Measurements from ENCODE around the gene FILIP1L.

Gene FILIP1L

DNA sequence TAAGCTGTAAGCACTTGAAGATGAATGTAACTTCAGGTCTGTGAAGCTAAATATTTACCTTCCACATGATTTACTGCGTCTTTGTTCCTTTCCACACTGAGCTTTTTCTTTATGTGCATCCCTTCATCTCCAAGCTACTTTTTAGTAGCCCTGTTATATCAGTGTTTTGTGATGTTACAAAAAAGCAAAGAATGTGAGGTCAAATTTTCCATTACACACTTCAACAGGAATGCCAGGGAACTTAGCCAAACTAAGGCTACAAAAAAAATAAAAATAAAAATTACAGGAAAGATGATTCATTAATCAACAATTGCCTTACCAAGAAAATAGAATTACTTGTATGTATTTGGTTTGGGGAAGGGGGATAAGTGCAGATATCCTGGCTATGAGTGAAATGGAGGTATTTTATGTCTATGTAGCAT lies 73.0 kb downstream of the FILIP1L start:
- no peak for TF ChIP-seq ZNF274 (IDR thresholded peaks at IDR 0.05; ENCODE audit: low read depth, low read length)
- no peak overlapping the region for H3K4me3 ChIP-seq (ENCODE audit: low read length)

DNA sequence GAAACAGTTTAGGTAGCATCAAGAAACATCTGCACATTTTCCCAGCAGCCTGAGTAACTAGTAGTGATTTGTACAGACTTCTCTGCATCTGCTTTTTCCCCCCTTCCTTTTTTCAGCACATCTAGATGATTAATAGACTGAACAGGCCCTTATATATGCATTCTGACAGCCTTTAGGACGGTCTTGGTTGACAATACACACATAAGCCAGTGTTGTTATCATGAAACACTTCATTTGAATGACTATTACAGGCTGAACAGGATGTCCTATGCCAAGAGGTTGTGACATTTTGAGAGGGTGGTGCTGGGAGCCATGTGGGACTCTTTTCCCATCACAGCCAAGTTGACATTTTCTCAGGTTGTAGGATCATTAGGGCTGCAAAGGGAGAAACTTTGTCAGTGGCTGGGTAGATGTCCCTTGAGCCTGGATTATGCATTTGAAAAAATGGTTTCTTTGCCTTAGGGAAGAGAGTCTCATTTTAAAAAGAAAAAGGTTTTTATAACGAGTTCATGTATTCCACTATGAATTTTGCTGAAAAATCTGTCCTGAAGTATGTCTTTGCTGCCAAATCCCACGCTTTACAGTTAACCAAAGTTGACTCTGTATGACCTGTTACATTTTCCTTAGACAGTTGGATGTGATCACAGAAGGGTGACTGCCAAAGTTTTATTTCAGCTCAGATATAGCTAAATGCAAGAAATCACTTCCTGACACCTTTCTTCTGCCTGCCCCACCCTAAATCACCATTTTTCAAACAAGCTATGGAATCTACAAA lies 73.7 kb downstream of the FILIP1L start:
- H3K4me3 ChIP-seq (ENCODE audit: low read length), result no peak overlapping the region
- no peak for TF ChIP-seq ZNF274 (IDR thresholded peaks at IDR 0.05; ENCODE audit: low read depth, low read length)

DNA sequence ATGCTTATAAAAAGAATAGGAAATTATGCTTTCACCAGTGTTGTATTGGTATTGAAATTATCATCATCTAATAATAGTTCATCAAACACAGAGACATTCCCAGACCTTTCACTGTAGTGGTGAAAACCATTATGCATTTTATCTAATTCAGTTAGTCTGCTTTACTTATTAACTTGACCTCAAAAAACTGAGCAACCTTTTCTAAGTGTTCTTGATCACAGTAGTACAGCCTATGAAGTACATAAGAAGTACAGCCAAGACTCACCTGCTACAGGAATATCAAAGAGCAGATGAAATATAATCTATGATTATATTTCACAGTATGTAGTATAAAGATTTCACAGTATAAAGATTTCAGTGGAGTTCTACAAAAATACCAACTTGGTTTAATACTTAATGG lies 75.2 kb downstream of the FILIP1L start:
- H3K4me3 ChIP-seq (ENCODE audit: low read length), result no peak overlapping the region
- no peak for TF ChIP-seq ZNF274 (IDR thresholded peaks at IDR 0.05; ENCODE audit: low read depth, low read length)

DNA sequence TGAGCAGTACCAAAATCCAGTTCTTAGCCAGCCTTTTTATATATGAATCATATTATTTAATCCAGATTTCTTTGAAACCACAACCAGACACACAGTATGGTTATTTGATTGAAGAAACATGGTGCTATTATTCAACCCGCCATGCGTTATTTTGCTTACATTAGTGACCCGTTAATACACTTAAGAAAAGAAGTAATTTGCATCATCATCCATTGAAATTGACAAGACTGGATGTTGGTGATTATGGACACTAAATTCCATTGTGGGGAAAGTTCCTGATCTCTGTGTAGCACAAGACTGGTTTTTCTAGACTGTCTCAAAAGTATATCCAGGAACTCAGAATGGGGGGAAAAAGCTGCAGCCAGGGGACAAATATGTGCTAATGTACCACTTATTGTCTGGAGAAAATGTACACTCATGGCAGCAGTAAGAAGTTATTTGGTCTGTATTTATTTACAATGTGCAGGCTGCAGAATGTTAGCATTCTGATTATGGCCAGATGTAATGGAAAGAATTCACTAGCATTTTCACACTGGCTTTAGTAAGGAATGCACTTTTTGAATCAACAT lies 80.3 kb downstream of the FILIP1L start:
- no peak for TF ChIP-seq ZNF274 (IDR thresholded peaks at IDR 0.05; ENCODE audit: low read depth, low read length)

DNA sequence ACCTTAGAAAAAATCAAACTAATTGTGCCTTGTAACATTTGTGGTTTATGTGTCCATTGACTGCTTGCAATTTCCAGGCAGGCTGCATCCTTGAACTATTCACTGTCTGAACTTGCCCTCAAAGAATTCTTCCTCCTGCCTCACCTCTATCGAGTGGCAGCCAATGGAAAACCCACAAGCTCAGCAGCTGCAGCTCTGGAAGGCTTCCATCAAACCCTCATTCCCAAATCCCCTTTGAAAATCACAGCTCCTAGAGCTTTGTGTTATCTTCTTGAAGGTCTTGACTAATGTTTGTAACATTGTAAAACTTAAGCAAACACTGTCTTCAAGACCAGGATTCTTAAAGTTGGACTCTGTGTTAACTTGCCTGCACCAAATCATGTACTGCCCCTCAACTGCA lies 81.1 kb downstream of the FILIP1L start:
- no peak overlapping the region for H3K4me3 ChIP-seq (ENCODE audit: low read length)
- TF ChIP-seq ZNF274 (IDR thresholded peaks at IDR 0.05; ENCODE audit: low read depth, low read length), result no peak

More for the DNA sequence above, 80.3 kb downstream of the FILIP1L start:
- no peak overlapping the region for H3K4me3 ChIP-seq (ENCODE audit: low read length)

DNA sequence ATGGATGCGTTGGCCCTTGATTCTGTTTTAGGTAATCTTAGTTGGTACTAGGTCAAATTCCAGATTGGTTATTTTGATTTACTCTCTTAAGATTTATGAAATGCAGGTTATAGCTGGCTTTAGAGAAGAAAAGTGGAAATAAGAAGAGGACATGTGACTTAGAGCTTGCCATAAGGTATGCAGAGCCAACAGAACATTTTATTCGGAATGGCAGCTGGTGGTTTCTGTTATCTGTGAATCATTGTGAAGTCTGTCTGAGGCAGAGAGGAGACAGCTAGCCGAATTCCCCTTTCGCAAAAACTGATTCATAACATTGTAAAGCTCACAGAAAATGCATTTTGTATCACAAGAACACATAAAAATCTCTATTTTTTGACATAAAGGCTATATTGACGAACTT lies 82.1 kb downstream of the FILIP1L start:
- no peak for TF ChIP-seq ZNF274 (IDR thresholded peaks at IDR 0.05; ENCODE audit: low read depth, low read length)
- no peak overlapping the region for H3K4me3 ChIP-seq (ENCODE audit: low read length)

DNA sequence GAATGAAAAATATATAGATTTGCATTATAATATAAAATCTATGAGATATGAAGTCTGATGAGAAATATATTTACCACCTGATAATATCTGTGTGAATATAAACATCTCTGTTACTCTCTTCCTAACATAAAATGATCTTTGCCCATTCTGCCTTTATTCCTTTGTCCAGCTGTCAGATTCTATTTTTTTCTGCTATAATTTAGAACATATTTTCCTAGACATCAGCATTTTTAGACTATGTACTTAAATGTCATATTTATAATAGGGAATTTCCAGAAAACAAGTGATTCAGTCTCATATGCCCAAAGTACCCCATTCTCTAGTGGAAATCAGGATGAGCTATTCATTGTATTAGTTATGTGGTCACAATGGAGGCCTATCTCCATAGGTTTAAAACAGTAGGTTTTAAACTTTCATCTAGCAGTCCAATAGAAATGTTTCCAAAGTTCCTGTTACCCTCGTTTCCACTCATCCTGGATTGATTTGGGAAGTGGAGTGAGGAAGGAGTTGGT lies 83.3 kb downstream of the FILIP1L start:
- TF ChIP-seq ZNF274 (IDR thresholded peaks at IDR 0.05; ENCODE audit: low read depth, low read length), result no peak
- no peak overlapping the region for H3K4me3 ChIP-seq (ENCODE audit: low read length)

DNA sequence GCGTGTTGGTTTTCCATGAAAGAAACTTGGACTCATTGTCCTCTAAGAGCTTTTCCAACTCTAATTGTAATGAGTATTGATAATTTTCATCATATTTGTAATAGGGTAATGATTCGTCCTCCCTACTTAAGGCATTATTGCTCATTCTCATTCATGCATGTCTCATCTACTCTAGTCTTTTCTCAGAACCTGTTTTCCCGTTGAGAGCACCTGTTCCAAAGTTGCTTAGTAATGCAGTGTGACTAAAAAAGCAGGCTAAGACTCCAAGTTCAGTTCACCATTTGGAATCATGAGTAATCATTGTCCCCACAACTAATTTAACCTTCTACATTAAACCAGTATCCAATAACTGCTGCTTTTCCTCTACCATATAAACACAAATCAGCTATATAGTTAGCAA lies 84.0 kb downstream of the FILIP1L start:
- H3K4me3 ChIP-seq (ENCODE audit: low read length), result no peak overlapping the region
- TF ChIP-seq ZNF274 (IDR thresholded peaks at IDR 0.05; ENCODE audit: low read depth, low read length), result no peak

DNA sequence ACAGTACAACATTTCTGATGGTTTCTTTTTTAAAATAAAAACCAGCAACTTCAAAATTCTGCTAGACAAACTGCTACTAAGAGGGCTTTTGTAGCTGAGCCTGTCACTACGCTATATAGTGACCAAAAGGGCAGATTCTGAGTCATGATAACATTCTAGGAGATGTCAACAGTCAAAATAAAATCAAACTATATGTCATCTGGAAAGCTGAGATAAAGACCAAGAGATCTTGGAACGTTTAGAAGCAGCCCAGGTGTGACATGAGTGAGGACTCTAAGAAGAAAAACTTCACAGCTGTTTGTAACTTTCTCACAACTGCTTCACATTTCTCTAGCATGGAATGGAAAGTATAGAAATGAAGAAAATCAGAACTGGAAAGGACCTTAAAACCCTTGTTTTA lies 84.6 kb downstream of the FILIP1L start:
- no peak overlapping the region for H3K4me3 ChIP-seq (ENCODE audit: low read length)
- TF ChIP-seq ZNF274 (IDR thresholded peaks at IDR 0.05; ENCODE audit: low read depth, low read length), result no peak

DNA sequence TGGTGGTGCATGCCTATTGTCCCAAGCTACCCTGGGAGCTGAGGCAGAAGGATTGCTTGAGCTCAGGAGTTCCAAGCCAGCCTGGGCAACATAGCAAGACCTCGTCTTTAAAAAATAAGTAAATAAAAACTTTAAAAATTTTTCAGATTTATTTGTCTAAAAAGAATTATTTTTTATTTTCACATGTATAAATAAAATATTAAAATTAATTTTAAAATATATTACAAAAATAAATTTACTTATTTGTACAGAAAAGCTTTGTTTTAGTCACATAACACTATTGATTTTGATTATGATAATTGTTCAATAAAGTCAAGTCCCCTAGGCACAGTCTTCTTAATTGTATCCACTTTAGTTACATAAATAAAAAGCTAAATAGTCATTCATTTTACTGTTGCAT lies 85.2 kb downstream of the FILIP1L start:
- TF ChIP-seq ZNF274 (IDR thresholded peaks at IDR 0.05; ENCODE audit: low read depth, low read length), result no peak
- H3K4me3 ChIP-seq (ENCODE audit: low read length), result no peak overlapping the region

DNA sequence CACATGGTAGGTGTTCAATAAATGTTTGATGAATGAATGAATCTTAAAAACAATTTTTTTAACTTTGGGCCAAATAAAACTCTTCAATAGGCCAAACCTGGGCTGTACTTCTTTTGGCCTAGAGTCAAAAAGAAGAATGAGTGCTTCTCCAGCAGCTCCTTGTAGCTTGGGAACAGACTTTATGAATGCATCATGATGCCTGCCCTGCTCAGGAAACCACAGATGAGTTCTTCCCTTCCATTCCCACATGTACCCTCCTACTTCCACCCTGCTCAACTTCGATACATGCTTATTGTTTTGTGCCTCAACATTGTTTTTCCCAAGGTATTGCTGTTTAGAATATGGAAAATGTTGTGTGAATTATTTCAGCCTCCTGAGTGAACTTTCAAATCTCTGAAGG lies 87.0 kb downstream of the FILIP1L start:
- H3K4me3 ChIP-seq (ENCODE audit: low read length), result no peak overlapping the region
- TF ChIP-seq ZNF274 (IDR thresholded peaks at IDR 0.05; ENCODE audit: low read depth, low read length), result no peak

DNA sequence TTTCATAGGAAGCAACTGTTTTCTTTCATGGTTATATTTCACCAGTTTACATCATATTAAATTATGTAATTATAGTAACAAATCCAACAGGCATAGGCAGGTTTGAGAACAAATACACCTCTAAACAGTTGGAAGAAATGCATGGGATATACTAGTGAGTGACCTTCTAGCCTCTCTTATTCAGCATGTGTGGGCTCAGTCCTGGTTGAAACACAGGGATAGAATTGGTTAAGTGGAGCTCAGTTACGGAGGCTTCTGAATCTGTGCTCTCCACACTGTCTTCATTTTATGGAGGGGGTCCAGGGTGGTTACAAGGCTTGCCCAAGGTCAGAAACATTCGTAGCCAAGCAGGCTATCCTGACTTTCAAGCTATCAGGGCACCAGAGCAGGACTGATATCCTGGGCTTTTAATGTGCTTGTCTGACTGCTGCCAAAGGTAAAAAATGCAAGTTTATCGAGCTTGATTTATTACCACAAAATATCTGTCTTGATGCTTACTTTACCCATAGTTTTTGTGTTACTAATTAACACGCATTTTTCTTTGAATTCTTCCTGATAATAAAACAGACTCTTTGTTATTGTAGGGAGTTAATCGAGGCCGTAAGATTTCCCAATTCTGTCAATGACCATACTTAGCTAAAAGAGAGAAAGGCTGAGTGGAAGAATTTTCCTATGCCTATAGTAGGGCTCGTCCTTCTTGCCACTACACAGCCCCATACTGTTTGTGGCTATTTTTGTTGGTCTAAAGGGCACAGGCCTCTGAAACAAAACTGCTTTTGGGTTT lies 89.6 kb downstream of the FILIP1L start:
- H3K4me3 ChIP-seq (ENCODE audit: low read length), result no peak overlapping the region
- no peak for TF ChIP-seq ZNF274 (IDR thresholded peaks at IDR 0.05; ENCODE audit: low read depth, low read length)

DNA sequence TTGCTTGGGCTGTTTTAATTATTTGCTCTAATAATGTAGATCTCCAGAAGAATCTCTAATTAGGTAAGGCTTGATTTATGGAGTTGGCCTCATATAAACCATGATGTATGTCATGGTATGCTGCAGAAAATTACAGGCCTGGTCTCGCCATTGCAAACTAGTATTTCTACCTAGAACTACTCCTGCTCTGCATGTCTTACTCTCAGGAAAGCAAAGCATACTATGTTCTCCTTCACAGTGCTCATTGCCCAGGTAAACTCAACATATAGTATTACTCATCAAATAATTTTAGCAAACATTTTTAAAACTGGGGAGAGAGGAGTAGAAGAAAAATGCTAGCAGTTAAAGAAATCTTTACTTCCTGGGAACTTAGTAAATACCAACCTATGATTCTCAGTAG lies 90.7 kb downstream of the FILIP1L start:
- H3K4me3 ChIP-seq (ENCODE audit: low read length), result no peak overlapping the region
- no peak for TF ChIP-seq ZNF274 (IDR thresholded peaks at IDR 0.05; ENCODE audit: low read depth, low read length)

DNA sequence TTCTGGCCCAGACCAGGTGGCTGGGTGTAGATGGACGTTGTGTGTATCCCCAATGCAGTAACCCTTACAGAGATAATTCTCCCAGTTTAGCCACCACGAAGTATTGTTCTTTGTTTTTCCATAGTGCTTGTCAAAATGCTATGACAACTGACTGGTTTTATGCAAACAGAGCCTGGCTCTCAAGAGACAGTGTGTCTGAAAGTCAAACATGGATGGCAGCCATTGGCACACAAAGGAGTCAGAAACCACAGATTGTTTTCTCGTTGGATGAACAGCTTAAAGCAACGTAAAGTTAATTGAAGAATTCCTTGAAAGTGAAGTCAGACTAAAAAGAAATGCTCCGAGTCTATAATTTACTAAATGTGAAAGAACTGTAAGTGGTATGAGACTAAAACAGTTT lies 91.2 kb downstream of the FILIP1L start:
- H3K4me3 ChIP-seq (ENCODE audit: low read length), result no peak overlapping the region
- no peak for TF ChIP-seq ZNF274 (IDR thresholded peaks at IDR 0.05; ENCODE audit: low read depth, low read length)

DNA sequence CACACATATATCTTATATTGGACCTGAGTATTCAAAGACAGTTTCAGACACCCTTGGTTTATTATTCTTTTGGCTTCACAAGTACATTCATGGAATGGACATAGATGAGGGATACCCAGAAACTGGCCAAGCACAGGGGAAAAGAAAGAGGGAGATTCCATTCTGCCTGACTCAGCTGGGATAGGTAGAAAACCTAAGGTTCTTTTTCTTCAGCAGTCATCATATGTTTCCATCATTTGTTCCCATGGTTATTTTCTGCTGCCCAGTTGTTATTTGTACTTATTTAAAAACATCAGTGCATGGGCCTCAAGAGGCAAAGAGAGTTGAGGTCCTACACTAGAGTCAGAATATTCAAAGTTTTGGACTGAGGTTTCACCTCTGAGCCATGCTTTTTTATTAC lies 91.8 kb downstream of the FILIP1L start:
- no peak for TF ChIP-seq ZNF274 (IDR thresholded peaks at IDR 0.05; ENCODE audit: low read depth, low read length)
- H3K4me3 ChIP-seq (ENCODE audit: low read length), result no peak overlapping the region
